Caco-2 (cell line): Measurements from ENCODE around the gene CALHM2. TPM values are rescaled to one million over a fixed set of nuclear protein-coding genes. Genes with fewer than 3 reads are reported as not detected.

ENCODE experiments used
- BruUV-seq: library from RNA; stranded (reverse); fragments of 400-500 nt; replicated peaks from 2 replicates; lab custom pipeline; 2021; lab: Mats Ljungman, UMichigan
- CTCF ChIA-PET: fragments of 300-600 bp; sonication (Branson Sonifier 250); formaldehyde crosslinking; loops from one replicate; lab custom pipeline; 2022; ENCODE audit warnings: antibody characterized with exemption; lab: Charles Lee
- POLR2A ChIA-PET: fragments of 300-600 bp; sonication (Branson Sonifier 250); formaldehyde crosslinking; loops from one replicate; lab custom pipeline; 2022; ENCODE audit warnings: antibody characterized with exemption; lab: Charles Lee
- DNase-seq, 2 experiments: peaks; one replicate each; pipeline versions ENCODE4 v3.0.0 to v3.0.0-alpha.2; 2020 to 2022
- H3K27me3 ChIP-seq: replicated peaks from 2 replicates; pipeline ENCODE4 v1.6.0; 2011; ENCODE audit warnings: low read length; ENCODE audit not compliant: control insufficient read depth, insufficient read depth
- H3K36me3 ChIP-seq: 2 replicates; pipeline ENCODE4 v1.5.1; 2011; ENCODE audit warnings: low read length; ENCODE audit not compliant: control insufficient read depth, insufficient read depth
- H3K4me1 ChIP-seq: fragments of 250-450 bp; sonication (Bioruptor Pico); 2 replicates; pipeline ENCODE4 v1.5.1; 2020; ENCODE audit warnings: mild to moderate bottlenecking
- H3K4me3 ChIP-seq: 2 replicates; pipeline ENCODE4 v1.5.1; 2011; ENCODE audit warnings: low read depth, mild to moderate bottlenecking, control low read depth, low read length
- H3K9me3 ChIP-seq: fragments of 250-450 bp; sonication (Bioruptor Pico); 2 replicates; pipeline ENCODE4 v1.5.1; 2020; ENCODE audit warnings: mild to moderate bottlenecking, moderate library complexity
- H3K27ac Mint-ChIP-seq: one replicate; pipeline ENCODE4 v1.8.0; 2022; ENCODE audit warnings: mixed read lengths; ENCODE audit not compliant: unreplicated experiment
- H3K27me3 Mint-ChIP-seq: one replicate; pipeline ENCODE4 v1.8.0; 2022; ENCODE audit warnings: mixed read lengths; ENCODE audit not compliant: insufficient read depth, unreplicated experiment
- H3K36me3 Mint-ChIP-seq: one replicate; pipeline ENCODE4 v1.8.0; 2022; ENCODE audit warnings: mild to moderate bottlenecking, mixed read lengths; ENCODE audit not compliant: insufficient read depth, unreplicated experiment
- H3K4me1 Mint-ChIP-seq: one replicate; pipeline ENCODE4 v1.8.0; 2022; ENCODE audit warnings: low read depth, mixed read lengths; ENCODE audit not compliant: unreplicated experiment
- H3K4me3 Mint-ChIP-seq: one replicate; pipeline ENCODE4 v1.8.0; 2022; ENCODE audit warnings: mild to moderate bottlenecking, moderate library complexity, mixed read lengths; ENCODE audit not compliant: unreplicated experiment
- H3K9me3 Mint-ChIP-seq: one replicate; pipeline ENCODE4 v1.8.0; 2022; ENCODE audit warnings: mixed read lengths; ENCODE audit not compliant: unreplicated experiment
- CTCF ChIP-seq, 2 experiments: fragments of 200-600 bp in 1 of 2; IDR thresholded peaks; 1 replicate in 1 of 2; 2 replicates in 1 of 2; pipeline versions ENCODE4 v1.5.1 to v1.8.0; 2011 to 2022; ENCODE audit warnings: antibody characterized with exemption in 1 of 2, control low read depth in 1 of 2, inconsistent platforms in 1 of 2, low read depth in 1 of 2, low read length in 1 of 2, mild to moderate bottlenecking in 1 of 2, moderate library complexity in 1 of 2; ENCODE audit not compliant: insufficient read depth in 1 of 2, severe bottlenecking in 1 of 2, unreplicated experiment in 1 of 2
- intact Hi-C: fragments of 100-400 bp; cut with micrococcal nuclease; formaldehyde crosslinking; loops from one replicate; pipeline ENCODE4 v1.10.0; 2022; ENCODE audit not compliant: unreplicated experiment
- total RNA-seq: library from RNA; stranded (reverse); gene quantifications from 2 replicates; pipeline ENCODE4 v1.2.3, GENCODE V29; 2022

The CALHM2 gene
- total RNA-seq, 1 experiment from 2014 or later = 0.52 TPM

GRCh38 chr10:103449208-103450144 lies 2.7 kb downstream of the CALHM2 start:
- Mint-ChIP-seq H3K4me1 (no peaks in the 10 kb centered on the region), H3K9me3 (no peaks in the 10 kb centered on the region), H3K27me3 (no peaks in the 10 kb centered on the region), H3K36me3 (peaks cover 22% of the 10 kb centered on the region), H3K27ac (no peak overlapping the region), H3K4me3 (no peak overlapping the region)
- Histone ChIP-seq H3K27me3 (no peaks in the 10 kb centered on the region), H3K36me3 (peaks cover 2% of the 10 kb centered on the region; the same call in 1 of the 2 replicates), H3K9me3 (no peaks in the 10 kb centered on the region), H3K4me1 (peaks cover 5% of the 10 kb centered on the region; the same call in 1 of the 2 replicates), H3K4me3 (no peak overlapping the region)
- DNase-seq = no peak
- POLR2A ChIA-PET = no interaction called here
- no TSS peak for BruUV-seq
- intact Hi-C loops = loop anchor here (5.0 kb wide), 1 partner anchor 38 kb away; no protein-coding TSS in a partner anchor
- CTCF ChIA-PET = no interaction called here
- TF ChIP-seq CTCF (IDR thresholded peaks at IDR 0.05; ENCODE audit: insufficient read depth in 1 of 2, low read depth in 1 of 2, low read length in 1 of 2, severe bottlenecking in 1 of 2, unreplicated experiment in 1 of 2) = no peak

DNA sequence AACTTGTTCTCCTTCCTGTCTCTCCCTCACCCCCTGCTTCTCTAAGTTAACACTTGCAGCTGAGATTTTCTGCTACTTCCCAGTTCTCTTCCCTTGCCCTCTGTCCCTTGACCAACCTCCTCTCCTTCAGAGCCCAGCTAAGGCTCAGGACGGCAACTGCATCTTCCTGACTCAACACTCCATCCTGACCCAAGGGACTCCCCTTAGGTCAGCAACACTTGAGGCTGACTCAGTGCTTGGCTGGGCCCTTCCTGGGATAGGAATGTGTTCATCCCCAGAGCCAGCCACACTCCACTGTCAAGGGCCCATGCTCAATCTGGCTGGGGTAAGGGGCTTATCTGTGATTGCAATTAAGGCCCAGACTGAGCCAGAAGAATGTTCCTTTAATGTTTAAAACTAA lies 3.4 kb downstream of the CALHM2 start:
- Mint-ChIP-seq H3K36me3 (peaks cover 27% of the 10 kb centered on the region), H3K4me1 (no peaks in the 10 kb centered on the region), H3K9me3 (no peaks in the 10 kb centered on the region), H3K27ac (no peak overlapping the region), H3K4me3 (no peak overlapping the region), H3K27me3 (no peaks in the 10 kb centered on the region)
- POLR2A ChIA-PET = no interaction called here
- no TSS peak for BruUV-seq
- no peak overlapping the region for H3K4me3 ChIP-seq
- TF ChIP-seq CTCF (IDR thresholded peaks at IDR 0.05; ENCODE audit: insufficient read depth in 1 of 2, low read depth in 1 of 2, low read length in 1 of 2, severe bottlenecking in 1 of 2, unreplicated experiment in 1 of 2) = no peak
- H3K9me3 ChIP-seq = no peaks in the 10 kb centered on the region
- H3K27me3 ChIP-seq = no peaks in the 10 kb centered on the region
- H3K36me3 ChIP-seq = peaks cover 2% of the 10 kb centered on the region
- CTCF ChIA-PET = interaction anchor here (0.7 kb wide), 1 partner anchor 72 kb away, joined by 4 read pairs; no protein-coding TSS in a partner anchor
- intact Hi-C loops = no loop called here
- no peak for DNase-seq
- H3K4me1 ChIP-seq = peaks cover 5% of the 10 kb centered on the region; the same call in 1 of the 2 replicates

DNA sequence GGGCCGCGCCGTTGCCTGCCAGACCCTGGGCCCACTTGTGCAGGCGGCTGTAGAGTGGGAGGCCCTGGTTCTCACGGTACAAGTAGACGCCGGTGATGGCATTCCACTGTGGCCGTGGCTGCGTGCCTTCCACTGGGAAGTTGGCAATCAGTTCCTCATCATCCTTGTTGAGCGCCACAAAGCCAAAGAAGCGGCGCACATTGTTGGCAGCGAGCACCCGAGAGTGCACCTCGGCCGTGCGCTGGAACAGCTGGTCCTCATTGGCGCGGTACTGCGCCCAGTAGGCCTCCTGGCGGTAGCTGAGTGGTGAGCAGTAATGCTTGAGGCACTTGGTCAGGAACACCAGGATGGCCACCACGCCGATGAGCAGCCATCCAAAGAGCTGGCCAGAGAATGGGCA lies 5.0 kb downstream of the CALHM2 start:
- Mint-ChIP-seq H3K27me3 (no peaks in the 10 kb centered on the region), H3K9me3 (no peaks in the 10 kb centered on the region), H3K4me3 (no peak overlapping the region), H3K27ac (no peak overlapping the region), H3K4me1 (no peaks in the 10 kb centered on the region), H3K36me3 (peaks cover 41% of the 10 kb centered on the region)
- peaks cover 5% of the 10 kb centered on the region; the same call in 1 of the 2 replicates for H3K4me1 ChIP-seq
- BruUV-seq = no TSS peak
- POLR2A ChIA-PET = no interaction called here
- CTCF ChIA-PET = no interaction called here
- peaks cover 4% of the 10 kb centered on the region for H3K36me3 ChIP-seq
- no peak overlapping the region for H3K4me3 ChIP-seq
- no peak for DNase-seq
- intact Hi-C loops = no loop called here
- H3K9me3 ChIP-seq = no peaks in the 10 kb centered on the region
- no peak for TF ChIP-seq CTCF (IDR thresholded peaks at IDR 0.05; ENCODE audit: insufficient read depth in 1 of 2, low read depth in 1 of 2, low read length in 1 of 2, severe bottlenecking in 1 of 2, unreplicated experiment in 1 of 2)
- no peaks in the 10 kb centered on the region for H3K27me3 ChIP-seq
